Activated CD8-positive, alpha-beta memory T cell treated with anti-CD3 and anti-CD28 coated beads, Interleukin-2, amount 50 U/mL, for 4 hours (primary cell): ENCODE measurements around the gene BMPR1A.

Source experiments
- DNase-seq: peaks from one replicate; pipeline ENCODE4 v3.0.0-alpha.2; 2020

The BMPR1A gene

DNA sequence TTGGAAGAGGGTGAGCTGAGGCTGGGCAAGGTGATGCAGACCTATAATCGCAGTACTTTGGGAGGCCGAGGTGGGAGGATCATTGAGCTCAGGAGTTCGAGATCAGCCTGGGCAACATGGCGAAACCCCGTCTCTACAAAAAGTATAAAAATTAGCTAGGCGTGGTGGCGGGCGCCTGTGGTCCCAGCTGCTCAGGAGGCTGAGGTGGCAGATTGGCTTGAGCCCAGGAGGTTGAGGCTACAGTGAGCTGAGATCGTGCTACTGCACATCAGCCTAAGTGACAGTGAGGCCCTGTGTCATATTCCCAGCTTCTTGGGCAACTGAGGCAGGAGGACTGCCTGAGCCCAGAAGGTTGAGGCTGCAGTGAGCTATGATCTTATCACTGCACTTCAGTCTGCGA is 13.6 kb downstream of the BMPR1A start:
- DNase-seq: no peak

GRCh38 chr10:86770412-86770960 is 14.1 kb downstream of the BMPR1A start:
- DNase-seq: no peak

- DNase-seq: no peak
Measured at GRCh38 chr10:86773498-86773897, 17.1 kb downstream of the BMPR1A start.

DNA sequence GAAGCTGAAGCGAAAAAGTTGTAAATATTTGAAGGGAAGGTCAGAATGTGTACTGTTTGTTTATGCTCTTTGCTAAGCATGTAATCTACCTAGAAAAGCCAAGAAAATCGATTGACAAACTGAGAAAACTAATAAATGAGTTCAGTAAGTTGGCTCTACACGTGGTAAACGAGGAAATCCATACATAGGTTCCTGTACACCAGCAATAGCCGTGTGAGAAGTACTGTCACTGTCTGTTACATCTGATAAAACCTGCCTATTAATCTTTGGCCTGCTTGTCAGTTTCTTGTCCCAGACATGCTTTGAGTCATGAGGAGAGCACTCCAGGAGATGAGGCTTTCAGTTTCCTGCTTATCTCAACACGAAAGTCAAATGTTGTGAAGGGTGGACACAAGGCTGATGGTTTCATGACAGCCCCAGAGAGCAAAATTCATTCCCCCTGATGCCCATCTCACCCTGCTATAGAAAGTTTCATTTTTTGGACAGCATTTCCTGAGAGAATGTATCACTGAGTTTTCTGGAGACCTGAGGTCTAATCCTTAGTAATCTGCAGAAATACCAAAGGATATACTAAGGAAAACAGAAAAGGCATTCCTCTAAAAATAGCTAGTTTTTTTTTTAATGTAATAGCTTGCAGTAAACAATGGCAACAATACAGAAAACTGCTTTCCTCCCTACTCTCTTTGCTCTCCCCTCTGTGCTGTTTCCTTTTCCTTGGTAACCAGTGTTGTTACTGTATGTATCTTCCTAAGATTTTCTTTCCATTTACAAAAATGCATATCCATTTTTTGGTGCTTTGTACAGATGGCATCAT is 18.8 kb downstream of the BMPR1A start:
- DNase-seq: no peak

GRCh38 chr10:86775870-86776180 is 19.4 kb downstream of the BMPR1A start:
- no peak for DNase-seq

DNA sequence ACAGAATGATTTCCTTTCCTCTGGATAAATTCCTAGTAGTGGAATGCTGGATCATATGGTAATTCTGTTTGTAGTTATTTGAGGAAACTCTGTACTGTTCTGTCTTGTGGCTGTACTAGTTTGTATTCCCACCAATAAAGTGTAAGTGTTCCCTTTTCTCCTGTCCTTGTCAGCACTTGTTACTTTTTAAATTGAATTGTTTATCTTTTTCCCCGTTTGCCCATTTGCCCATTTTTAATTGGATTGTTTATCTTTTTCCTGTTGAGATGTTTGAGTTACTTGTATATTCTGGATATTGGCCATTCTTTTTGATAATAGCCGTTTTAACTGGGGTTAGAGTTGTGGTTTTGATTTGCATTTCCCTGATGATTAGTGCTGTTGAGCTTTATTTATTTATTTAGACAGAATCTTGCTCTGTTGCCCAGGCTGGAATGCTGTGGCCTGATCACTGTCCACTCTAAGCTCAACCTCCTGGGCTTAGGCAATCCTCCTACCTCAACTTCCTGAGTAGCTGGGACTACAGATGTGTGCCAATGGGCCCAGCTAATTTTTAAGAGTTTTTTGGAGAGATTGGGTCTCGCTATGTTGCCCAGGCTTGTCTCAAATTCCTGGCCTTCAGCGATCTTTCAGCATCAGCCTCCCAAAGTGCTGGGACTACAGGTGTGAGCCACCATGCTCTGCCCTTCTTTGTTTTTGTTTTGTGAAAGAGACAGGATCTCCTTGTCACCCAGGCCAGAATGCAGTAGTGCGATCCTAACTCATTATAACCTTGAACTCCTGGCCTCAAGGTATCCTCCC is 23.0 kb downstream of the BMPR1A start:
- no peak for DNase-seq

DNA sequence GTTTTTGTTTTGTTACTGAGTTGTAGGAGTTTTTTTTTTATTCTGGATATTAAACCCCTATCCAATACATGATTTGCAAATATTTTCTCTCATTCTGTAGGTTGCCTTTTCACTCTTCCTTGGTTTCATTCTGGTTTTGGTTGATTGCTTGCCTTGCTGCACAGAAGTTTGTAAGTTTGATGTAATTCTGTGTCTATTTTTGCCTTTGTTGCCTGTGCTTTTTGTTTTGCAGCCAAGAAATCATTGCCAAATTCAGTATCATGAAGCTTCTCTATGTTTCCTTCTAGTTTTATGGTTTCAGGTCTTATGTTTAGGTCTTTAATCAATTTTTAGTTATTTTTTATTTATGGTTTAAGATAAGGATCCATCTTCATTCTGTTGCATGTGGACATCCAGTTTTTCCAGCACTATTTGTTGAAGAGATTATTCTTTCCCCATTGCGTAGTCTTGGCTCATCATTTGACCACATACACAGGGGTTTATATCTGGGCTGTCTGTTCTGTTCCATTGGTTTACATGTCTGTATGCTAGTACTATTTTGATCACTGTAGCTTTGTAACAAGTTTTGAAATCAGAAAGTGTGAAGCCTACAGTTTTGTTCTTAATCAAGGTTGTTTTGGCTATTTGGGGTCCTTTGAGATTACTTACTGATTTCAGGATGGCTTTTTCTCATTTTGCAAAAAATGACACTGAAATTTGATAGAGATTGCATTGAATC is 26.4 kb downstream of the BMPR1A start:
- no peak for DNase-seq

- no peak for DNase-seq
Measured at GRCh38 chr10:86785037-86785436, 28.6 kb downstream of the BMPR1A start.

- no peak for DNase-seq
Measured at GRCh38 chr10:86785968-86786367, 29.5 kb downstream of the BMPR1A start.

- DNase-seq: no peak
Measured at GRCh38 chr10:86786368-86786767, 29.9 kb downstream of the BMPR1A start.

- no peak for DNase-seq
Measured at GRCh38 chr10:86790394-86790793, 34.0 kb downstream of the BMPR1A start.

DNA sequence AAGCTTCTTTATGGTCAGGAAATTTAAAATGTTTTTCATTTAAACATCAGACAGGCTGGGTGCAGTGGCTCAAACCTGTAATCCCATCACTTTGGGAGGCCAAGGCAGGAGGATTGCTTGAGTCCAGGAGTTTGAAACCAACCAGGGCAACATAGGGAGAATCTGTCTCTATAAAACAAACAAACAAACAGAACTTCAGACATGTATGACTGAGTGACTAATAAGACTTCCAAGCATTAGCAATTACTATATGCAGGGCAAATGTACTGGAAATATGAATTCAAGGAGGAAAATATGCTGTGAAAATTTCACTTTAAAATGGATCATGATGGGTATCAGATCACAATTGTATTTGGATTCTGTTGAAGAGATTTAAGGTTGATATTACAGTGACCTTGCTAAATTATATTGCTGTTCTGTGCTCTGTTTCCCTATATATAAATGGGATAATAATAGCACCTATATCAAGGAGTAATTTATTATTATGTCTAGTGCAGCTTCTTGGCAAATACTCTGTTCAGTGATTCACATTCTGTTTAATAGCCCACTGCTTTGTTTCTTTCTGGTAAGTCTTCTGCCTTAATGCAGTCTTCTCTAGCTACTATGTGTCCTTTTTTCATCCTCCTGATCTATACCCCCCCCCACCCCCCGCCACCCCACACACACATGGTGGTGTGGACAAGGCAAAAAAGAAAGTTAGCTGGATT is 36.2 kb downstream of the BMPR1A start:
- no peak for DNase-seq

GRCh38 chr10:86793696-86794095 is 37.3 kb downstream of the BMPR1A start:
- no peak for DNase-seq

DNA sequence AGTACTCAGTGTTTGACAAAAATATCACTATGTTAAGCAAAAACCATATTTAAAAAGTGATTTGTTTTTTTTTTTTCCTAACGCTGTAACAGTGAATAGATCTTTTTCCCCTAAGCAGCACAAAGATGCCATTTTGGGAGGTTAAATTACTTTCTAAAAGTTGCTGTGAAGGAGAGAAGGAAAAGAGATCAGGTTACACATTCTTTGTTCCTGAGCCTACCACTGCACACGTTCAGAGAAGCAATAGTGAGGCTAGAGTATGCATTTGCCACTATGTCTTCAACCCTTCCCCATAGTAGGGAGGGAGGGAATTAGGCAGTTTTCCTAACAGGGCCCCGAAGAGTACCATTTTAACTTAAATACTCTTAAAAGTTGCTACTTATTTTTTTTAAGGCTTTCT is 38.9 kb downstream of the BMPR1A start:
- no peak for DNase-seq

- no peak for DNase-seq
Measured at GRCh38 chr10:86798025-86798424, 41.6 kb downstream of the BMPR1A start.

DNA sequence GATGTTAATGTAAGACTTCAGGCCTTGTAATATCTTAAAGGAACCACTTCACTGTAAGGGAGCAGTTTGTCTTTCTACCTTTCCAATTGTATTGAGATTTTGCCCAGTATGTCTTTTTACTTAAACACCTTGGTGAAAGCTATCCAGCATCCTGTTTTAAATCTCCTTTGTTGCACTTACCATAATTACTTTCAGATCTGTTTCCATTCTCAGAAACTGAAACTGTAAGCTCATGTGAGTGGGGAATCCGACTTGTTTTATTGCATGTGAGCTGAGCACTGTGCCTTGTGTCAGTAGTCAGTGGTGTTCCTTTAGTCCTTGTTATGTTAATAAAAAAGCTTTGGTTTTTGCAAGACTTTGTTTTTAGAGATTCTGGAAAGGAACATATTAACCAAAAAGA is 42.2 kb downstream of the BMPR1A start:
- DNase-seq: no peak

DNA sequence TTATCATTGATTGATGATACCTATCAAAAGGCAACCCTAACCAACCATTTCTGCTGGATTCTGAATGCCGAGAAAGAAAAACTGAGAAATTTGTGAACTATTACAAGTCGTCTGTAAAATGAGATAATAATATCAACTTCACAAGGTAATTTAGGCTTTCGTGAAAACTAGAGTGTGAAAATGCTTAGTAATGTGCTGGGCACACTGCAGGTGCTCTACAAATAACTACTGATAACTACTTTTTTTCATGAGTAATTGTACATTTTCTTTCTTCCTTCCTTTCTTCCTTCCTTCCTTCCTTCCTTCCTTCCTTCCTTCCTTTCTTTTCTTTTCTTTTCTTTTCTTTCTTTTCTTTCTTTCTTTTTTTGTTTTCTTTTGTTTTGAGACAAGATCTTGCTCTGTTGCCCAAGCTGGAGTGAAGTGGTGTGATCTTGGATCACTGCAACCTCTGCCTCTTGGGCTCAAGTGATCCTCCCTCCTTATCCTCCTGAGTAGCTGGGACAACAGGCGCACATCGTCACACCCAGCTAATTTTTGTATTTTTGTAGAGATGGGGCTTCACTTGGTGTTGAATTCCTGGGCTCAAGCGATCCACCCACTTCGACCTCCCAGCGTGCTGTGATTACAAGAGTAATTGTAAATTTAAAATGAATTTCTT is 42.9 kb downstream of the BMPR1A start:
- no peak for DNase-seq

- no peak for DNase-seq
Measured at GRCh38 chr10:86801995-86802394, 45.6 kb downstream of the BMPR1A start.

GRCh38 chr10:86802473-86803108 is 46.2 kb downstream of the BMPR1A start:
- DNase-seq: no peak

DNA sequence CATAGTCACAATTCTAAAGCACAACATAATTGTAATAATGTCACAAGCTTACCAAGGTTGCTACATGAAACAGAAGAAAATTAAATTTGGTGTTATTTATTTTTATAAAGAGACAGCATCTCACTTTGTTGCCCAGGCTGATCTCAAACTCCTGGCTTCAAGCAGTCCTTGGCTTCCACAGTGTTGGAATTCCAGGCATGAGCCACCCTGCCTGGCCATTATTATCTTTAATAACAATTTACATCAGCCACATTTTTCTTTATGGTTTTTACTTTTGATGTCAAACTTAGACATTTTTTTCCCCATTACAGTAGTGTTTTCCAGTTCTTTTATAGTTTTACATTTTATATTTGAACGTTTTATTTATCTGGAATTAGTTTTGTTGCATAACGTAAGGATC is 46.7 kb downstream of the BMPR1A start:
- no peak for DNase-seq

GRCh38 chr10:86804805-86805204 is 48.4 kb downstream of the BMPR1A start:
- DNase-seq: no peak

DNA sequence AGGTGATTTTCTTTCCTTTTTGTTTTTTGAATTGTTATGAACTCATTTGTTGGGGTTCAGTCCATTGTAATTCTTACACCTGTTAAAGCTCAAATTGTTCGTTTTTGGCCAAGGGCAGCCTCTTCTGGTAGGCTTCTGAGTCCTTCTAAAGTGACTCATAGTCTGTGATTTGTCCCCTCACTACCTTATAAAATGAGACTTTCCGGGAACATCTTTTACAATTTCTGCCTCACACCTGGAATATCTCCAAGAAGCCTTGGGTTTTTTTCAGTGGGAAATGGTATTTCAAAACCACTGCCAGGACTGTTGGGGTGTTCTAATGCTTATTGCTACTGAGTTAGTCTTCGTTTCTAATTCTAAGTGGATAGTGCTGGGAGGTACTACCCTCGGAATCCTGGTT is 56.7 kb downstream of the BMPR1A start:
- DNase-seq: no peak
